HCT116 (cell line): ENCODE results near the gene SIPA1L3. TPM values are rescaled to one million over a fixed set of nuclear protein-coding genes. Genes with fewer than 3 reads are reported as not detected.

Source experiments
- ATAC-seq: fragments of 200-7000 bp; cut with Tn5 transposase; 2 replicates; pipeline ENCODE4 v1.9.1; 2020; ENCODE audit warnings: mild to moderate bottlenecking, moderate library complexity
- BruUV-seq: library from RNA; stranded (reverse); fragments of 400-500 nt; replicated peaks from 2 replicates; lab custom pipeline; 2021; lab: Mats Ljungman, UMichigan
- CTCF ChIA-PET: fragments of 300-600 bp; sonication (Branson Sonifier 250); formaldehyde crosslinking; loops from one replicate; lab custom pipeline; 2021; ENCODE audit warnings: antibody characterized with exemption; lab: Charles Lee
- POLR2A ChIA-PET: fragments of 300-600, 350-600 bp; sonication (Branson Sonifier 250); formaldehyde crosslinking; loops from one replicate; lab custom pipeline; 2021; ENCODE audit warnings: antibody characterized with exemption; lab: Charles Lee
- RAD21 ChIA-PET, 2 experiments: fragments of 300-600 bp; sonication (Branson Sonifier 250); formaldehyde crosslinking; loops; one replicate each; lab custom pipeline; 2023; ENCODE audit warnings: low total read pairs in 2 of 2; ENCODE audit not compliant: uncharacterized antibody in 2 of 2, unreplicated experiment in 2 of 2, low non-redundant PET in 1 of 2; lab: Charles Lee
- DNase-seq: peaks from one replicate; pipeline ENCODE4 v3.0.0-alpha.2; 2010; ENCODE audit warnings: low read depth, low spot score
- H2AFZ ChIP-seq: fragments of 200-600 bp; shearing (Covaris generic), sonication (generic); 2 replicates; pipeline ENCODE4 v1.6.1; 2017; ENCODE audit warnings: low read depth, mixed run types, mixed read lengths, antibody characterized with exemption, low read length; ENCODE audit not compliant: poor library complexity, severe bottlenecking
- H3K27ac ChIP-seq: 2 replicates; pipeline ENCODE4 v1.5.1; 2012; ENCODE audit warnings: low read depth, low read length
- H3K27me3 ChIP-seq: fragments of 200-600 bp; sonication (generic); 2 replicates; pipeline ENCODE4 v1.6.1; 2016; ENCODE audit warnings: mixed run types, low read length, mixed read lengths; ENCODE audit not compliant: insufficient read depth
- H3K36me3 ChIP-seq, 2 experiments: fragments of 200-500 bp in 1 of 2; fragments of 200-600 bp in 1 of 2; sonication (Bioruptor generic) in 1 of 2; sonication (generic) in 1 of 2; 2 replicates each; pipeline versions ENCODE4 v1.5.1 to v1.6.1; 2014 to 2016; ENCODE audit warnings: low read length in 2 of 2, inconsistent platforms in 1 of 2, mixed read lengths in 1 of 2, mixed run types in 1 of 2; ENCODE audit not compliant: insufficient read depth in 2 of 2, control insufficient read depth in 1 of 2
- H3K4me1 ChIP-seq, 2 experiments: fragments of 200-600 bp in 1 of 2; sonication (generic) in 1 of 2; 2 replicates each; pipeline versions ENCODE4 v1.5.1 to v1.6.1; 2012 to 2017; ENCODE audit warnings: low read length in 2 of 2, inconsistent platforms in 1 of 2, mild to moderate bottlenecking in 1 of 2, mixed read lengths in 1 of 2, mixed run types in 1 of 2, moderate library complexity in 1 of 2; ENCODE audit not compliant: insufficient read depth in 2 of 2, control insufficient read depth in 1 of 2
- H3K4me2 ChIP-seq: fragments of 200-600 bp; sonication (generic); 2 replicates; pipeline ENCODE4 v1.6.1; 2017; ENCODE audit warnings: mixed run types, low read length, mixed read lengths
- H3K4me3 ChIP-seq, 2 experiments: fragments of 200-600 bp in 1 of 2; sonication (generic) in 1 of 2; replicated peaks in 1 of 2; 2 replicates each; pipeline ENCODE4 v1.5.1; 2011 to 2016; ENCODE audit warnings: low read length in 2 of 2, control low read depth in 1 of 2, low read depth in 1 of 2, mild to moderate bottlenecking in 1 of 2, mixed read lengths in 1 of 2, mixed run types in 1 of 2
- H3K79me2 ChIP-seq: fragments of 200-600 bp; sonication (generic); 2 replicates; pipeline ENCODE4 v1.6.1; 2017; ENCODE audit warnings: mild to moderate bottlenecking, mixed run types, low read length, moderate library complexity, mixed read lengths; ENCODE audit not compliant: insufficient read depth
- H3K9ac ChIP-seq: fragments of 200-600 bp; sonication (generic); 2 replicates; pipeline ENCODE4 v1.6.1; 2016; ENCODE audit warnings: low read length, mixed read lengths
- H3K9me2 ChIP-seq: fragments of 200-600 bp; sonication (generic), shearing (Covaris generic); 2 replicates; pipeline ENCODE4 v1.6.1; 2017; ENCODE audit warnings: mixed run types, mild to moderate bottlenecking, moderate library complexity; ENCODE audit not compliant: insufficient read depth
- H3K9me3 ChIP-seq, 2 experiments: fragments of 200-500 bp in 1 of 2; fragments of 200-600 bp in 1 of 2; sonication (Bioruptor generic) in 1 of 2; sonication (generic) in 1 of 2; 2 replicates each; pipeline ENCODE4 v1.6.1; 2014 to 2017; ENCODE audit warnings: low read length in 2 of 2, mixed read lengths in 2 of 2, inconsistent platforms in 1 of 2, low read depth in 1 of 2, mild to moderate bottlenecking in 1 of 2, mixed run types in 1 of 2, moderate library complexity in 1 of 2; ENCODE audit not compliant: control insufficient read depth in 1 of 2, insufficient read depth in 1 of 2
- H4K20me1 ChIP-seq: fragments of 200-600 bp; sonication (generic), shearing (Covaris generic); 2 replicates; pipeline ENCODE4 v1.6.1; 2017; ENCODE audit warnings: mixed run types, mild to moderate bottlenecking, moderate library complexity; ENCODE audit not compliant: insufficient read depth
- CBX3 ChIP-seq: IDR thresholded peaks from 2 replicates; pipeline ENCODE4 v1.6.1; 2012; ENCODE audit warnings: low read depth
- CEBPB ChIP-seq: IDR thresholded peaks from 2 replicates; pipeline ENCODE4 v1.6.1; 2012; ENCODE audit warnings: low read depth
- EGR1 ChIP-seq: IDR thresholded peaks from 2 replicates; pipeline ENCODE4 v1.6.1; 2012; ENCODE audit warnings: low read depth
- POLR2AphosphoS5 ChIP-seq: IDR thresholded peaks from 2 replicates; pipeline ENCODE4 v1.6.1; 2011; ENCODE audit warnings: mild to moderate bottlenecking, low read depth, low read length, moderate library complexity
- RAD21 ChIP-seq: IDR thresholded peaks from 2 replicates; pipeline ENCODE4 v1.6.1; 2012; ENCODE audit warnings: low read depth, mild to moderate bottlenecking
- SIN3A ChIP-seq: IDR thresholded peaks from 2 replicates; pipeline ENCODE4 v1.6.1; 2012; ENCODE audit warnings: low read depth
- SP1 ChIP-seq: IDR thresholded peaks from 2 replicates; pipeline ENCODE4 v1.6.1; 2012; ENCODE audit warnings: low read depth
- SRF ChIP-seq: IDR thresholded peaks from 2 replicates; pipeline ENCODE4 v1.6.1; 2012; ENCODE audit warnings: low read depth
- YY1 ChIP-seq: IDR thresholded peaks from 2 replicates; pipeline ENCODE4 v1.6.1; 2011; ENCODE audit warnings: low read length, low read depth, moderate library complexity, mild to moderate bottlenecking; ENCODE audit not compliant: insufficient replicate concordance; ENCODE audit errors: extremely low read depth
- ZNF274 ChIP-seq: fragments of 200-500 bp; sonication (Bioruptor generic); IDR thresholded peaks from 2 replicates; pipeline ENCODE4 v1.6.1; 2014; ENCODE audit warnings: mild to moderate bottlenecking, low read depth, low read length, inconsistent platforms
- intact Hi-C: fragments of 100-400 bp; cut with micrococcal nuclease; formaldehyde crosslinking; loops from 2 replicates; pipeline ENCODE4 v1.10.0; 2022
- total RNA-seq: library from RNA; stranded (reverse); gene quantifications from one replicate; pipeline ENCODE4 v1.2.1, GENCODE V29; 2021; ENCODE audit not compliant: unreplicated experiment
- TF ChIP-seq, protein P1 (sequence below): IDR thresholded peaks from 2 replicates; pipeline ENCODE4 v1.6.1; 2012

The SIPA1L3 gene
- total RNA-seq, 1 experiment from 2014 or later: 41.8 TPM

DNA sequence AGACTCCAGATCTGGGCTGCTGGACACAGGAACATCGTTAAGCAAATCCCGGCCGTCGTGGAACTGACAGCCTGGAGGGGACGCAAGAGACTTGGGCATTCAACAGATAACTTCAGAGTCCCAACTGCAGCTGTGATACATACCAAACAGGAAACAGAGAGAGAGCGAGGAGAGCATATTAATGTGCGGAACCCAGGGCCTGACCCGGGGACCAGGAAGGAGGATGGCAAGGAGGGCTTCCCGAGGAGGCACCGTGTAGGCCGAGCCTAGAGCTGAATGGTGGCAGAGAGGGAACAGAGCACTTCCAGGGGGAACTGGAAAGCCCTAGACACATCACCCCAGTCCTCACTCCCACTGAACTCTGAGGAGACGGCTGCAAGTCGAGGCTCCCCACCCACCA lies 68.1 kb downstream of the SIPA1L3 start:
- 0 out of 4 replicates have a peak, but pooled peaks cover 0 to 4% of the 10 kb centered on the region in 2 experiments for H3K36me3 ChIP-seq
- peaks cover 3% of the 10 kb centered on the region in 2 experiments; a peak in 1 of 4 replicates for H3K9me3 ChIP-seq
- POLR2A ChIA-PET: no interaction called here
- CTCF ChIA-PET: no interaction called here
- intact Hi-C loops: no loop called here
- no peaks in the 10 kb centered on the region for H4K20me1 ChIP-seq
- no peak overlapping the region for H2AFZ ChIP-seq
- ATAC-seq (no peak), DNase-seq (no peak)
- no peaks in the 10 kb centered on the region for H3K9me2 ChIP-seq
- no peak for TF ChIP-seq RAD21
- no peak for TF ChIP-seq POLR2AphosphoS5
- no peak for TF ChIP-seq CBX3
- no peak for TF ChIP-seq EGR1
- TF ChIP-seq SIN3A: no peak
- peaks cover 13 to 28% of the 10 kb centered on the region in 2 experiments for H3K4me1 ChIP-seq
- no TSS peak for BruUV-seq
- H3K27ac ChIP-seq: no peak overlapping the region
- H3K79me2 ChIP-seq: peaks cover 51% of the 10 kb centered on the region
- RAD21 ChIA-PET: no interaction called here
- no peak overlapping the region for H3K9ac ChIP-seq
- no peaks in the 10 kb centered on the region for H3K27me3 ChIP-seq
- H3K4me3 ChIP-seq: no peak overlapping the region
- no peak overlapping the region for H3K4me2 ChIP-seq

DNA sequence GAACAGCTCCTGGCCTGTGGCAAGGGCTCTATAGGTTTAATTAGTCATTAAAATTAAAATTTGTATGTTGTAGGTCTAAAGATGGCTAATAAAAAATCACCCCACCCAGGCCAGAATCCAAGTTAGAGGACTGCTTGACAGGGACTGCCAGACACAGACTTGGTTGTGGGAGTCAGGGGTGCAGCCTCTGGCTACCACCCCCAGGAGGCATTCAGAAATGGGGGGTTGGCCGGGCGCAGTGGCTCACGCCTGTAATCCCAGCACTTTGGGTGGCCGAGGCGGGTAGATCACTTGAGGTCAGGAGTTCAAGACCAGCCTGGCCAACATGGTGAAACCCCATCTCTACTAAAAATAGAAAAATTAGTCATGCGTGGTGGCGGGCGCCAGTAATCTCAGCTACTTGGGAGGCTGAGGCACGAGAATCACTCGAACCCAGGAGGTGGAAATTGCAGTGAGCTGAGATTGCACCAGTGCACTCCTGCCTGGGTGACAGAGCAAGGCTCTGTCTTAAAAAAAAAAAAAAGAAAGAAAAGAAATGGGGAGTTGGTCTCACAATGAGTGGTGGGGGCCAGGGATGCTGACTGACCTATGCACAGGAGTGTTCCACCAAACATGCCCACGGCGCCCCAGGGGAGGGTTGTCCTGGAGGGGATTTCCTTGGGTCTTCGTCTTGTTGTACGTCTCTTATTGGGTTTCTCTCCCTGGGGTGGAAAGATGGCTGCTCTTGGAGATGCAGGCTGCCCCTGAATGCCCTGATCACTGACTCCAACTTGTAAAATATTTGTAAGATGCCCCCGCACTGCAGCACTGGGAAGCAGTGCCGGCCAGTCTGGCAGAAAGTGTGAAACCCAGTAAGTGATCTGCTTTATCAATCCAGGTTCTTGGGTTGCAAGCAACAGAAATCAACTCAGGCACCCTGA lies 68.8 kb downstream of the SIPA1L3 start:
- no peak overlapping the region for H3K9ac ChIP-seq
- H3K9me3 ChIP-seq: no peaks in the 10 kb centered on the region; a peak in 1 of 4 replicates
- ChIA-PET CTCF (no interaction called here), RAD21 (no interaction called here)
- no peaks in the 10 kb centered on the region for H3K36me3 ChIP-seq
- H3K4me2 ChIP-seq: no peak overlapping the region
- no peak overlapping the region for H2AFZ ChIP-seq
- DNase-seq (no peak), ATAC-seq (no peak)
- peaks cover 55% of the 10 kb centered on the region for H3K79me2 ChIP-seq
- H3K27me3 ChIP-seq: no peaks in the 10 kb centered on the region
- no peaks in the 10 kb centered on the region for H3K9me2 ChIP-seq
- TF ChIP-seq CBX3 (no peak), SP1 (no peak), ZNF274 (no peak), YY1 (no peak), CEBPB (no peak), RAD21 (no peak), SRF (no peak)
- TF ChIP-seq, protein P1, sequence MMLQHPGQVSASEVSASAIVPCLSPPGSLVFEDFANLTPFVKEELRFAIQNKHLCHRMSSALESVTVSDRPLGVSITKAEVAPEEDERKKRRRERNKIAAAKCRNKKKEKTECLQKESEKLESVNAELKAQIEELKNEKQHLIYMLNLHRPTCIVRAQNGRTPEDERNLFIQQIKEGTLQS: no peak
- TF ChIP-seq, all 23 proteins: peak for 0
- no TSS peak for BruUV-seq
- peaks cover 21 to 36% of the 10 kb centered on the region in 2 experiments for H3K4me1 ChIP-seq
- H3K27ac ChIP-seq: no peak overlapping the region
- no peaks in the 10 kb centered on the region for H4K20me1 ChIP-seq
- POLR2A ChIA-PET: interaction anchor here (1.6 kb wide), 1 partner anchor 29 kb away, joined by 4 read pairs; no protein-coding TSS in a partner anchor
- intact Hi-C loops: no loop called here
- H3K4me3 ChIP-seq: no peak overlapping the region
